Loucy (cell line): Measurements from ENCODE around the gene TBX10.

Experiments used
- CTCF ChIP-seq: fragments of 200-600 bp; sonication (generic); conservative IDR thresholded peaks from 2 replicates; pipeline ENCODE4 v1.5.1; 2014; ENCODE audit warnings: mild to moderate bottlenecking, antibody characterized with exemption, low read length
- EZH2phosphoT487 ChIP-seq: fragments of 200-600 bp; IDR thresholded peaks from 2 replicates; pipeline ENCODE4 v1.6.1; 2018; ENCODE audit warnings: antibody characterized with exemption, mild to moderate bottlenecking, moderate library complexity, borderline replicate concordance

DNA sequence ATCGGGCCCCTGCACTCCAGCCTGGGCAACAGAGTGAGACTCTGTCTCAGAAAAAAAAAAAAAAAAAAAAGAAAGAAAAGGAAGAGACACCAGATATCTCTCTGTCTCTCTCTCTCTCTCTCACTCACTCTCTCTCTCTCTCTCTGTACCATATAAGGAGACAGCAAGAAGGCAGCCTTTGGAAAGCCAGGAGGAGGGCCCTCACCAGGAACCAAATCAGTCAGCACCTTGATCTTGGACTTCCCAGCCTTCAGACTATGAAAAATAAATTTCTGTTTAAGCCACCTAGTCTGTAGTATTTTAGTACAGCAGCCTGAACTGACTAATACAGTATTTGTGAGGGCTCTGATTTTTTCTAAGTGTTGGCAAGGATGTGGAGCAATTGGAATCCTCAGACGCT, 48.4 kb upstream of the TBX10 start:
- TF ChIP-seq CTCF (no peak), EZH2phosphoT487 (no peak)
